ENCODE data around the gene QPRT.
"Not testable (repeated sequence)": the region's sequence is repeated elsewhere in the genome, so short reads cannot be mapped to it uniquely, and the experiment has no call there.

QPRT gene

DNA sequence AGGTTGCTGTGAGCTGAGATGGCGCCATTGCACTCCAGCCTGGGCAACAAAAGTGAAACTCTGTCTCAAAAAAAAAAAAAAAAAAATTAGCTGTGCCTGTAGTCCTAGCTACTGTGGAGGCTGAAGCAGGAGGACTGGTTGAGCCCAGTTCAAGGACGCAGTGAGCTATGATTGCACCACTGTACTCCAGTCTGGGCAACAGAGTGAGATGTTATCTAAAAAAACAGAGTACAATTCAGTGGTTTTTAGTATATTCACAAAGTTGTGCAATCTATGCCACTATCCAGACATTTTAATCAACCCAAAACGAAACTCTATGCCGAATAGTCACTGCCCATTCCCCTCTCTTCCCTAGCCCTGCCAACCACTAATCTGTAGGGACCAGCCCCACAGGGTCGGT, 41.7 kb downstream of the QPRT start:
- no peak for DNase-seq

DNA sequence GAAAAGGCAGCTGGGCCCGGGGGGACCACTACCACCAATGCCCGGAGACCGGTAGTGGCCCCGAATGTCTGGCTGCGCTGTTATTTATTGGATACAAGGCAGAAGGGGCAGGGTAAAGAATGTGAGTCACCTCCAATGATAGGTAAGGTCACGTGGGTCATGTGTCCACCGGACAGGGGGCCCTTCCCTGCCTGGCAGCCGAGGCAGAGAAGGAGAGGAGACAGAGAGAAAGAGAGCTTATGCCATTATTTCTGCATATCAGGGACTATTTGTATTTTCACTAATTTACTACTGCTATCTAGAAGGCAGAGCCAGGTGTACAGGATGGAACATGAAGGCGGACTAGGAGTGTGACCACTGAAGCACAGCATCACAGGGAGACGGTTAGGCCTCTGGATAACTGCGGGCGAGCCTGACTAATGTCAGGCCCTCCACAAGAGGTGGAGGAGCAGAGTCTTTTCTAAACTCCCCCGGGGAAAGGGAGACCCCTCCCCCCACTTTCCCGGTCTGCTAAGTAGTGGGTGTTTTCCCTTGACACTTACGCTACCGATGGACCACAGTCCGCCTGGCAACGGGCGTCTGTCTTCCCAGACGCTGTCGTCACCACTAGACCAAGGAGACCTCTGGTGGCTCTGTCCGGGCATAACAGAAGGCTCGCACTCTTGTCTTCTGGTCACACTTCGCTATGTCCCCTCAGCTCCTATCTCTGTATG, 42.3 kb downstream of the QPRT start:
- peak; percentile 88 for DNase-seq

DNA sequence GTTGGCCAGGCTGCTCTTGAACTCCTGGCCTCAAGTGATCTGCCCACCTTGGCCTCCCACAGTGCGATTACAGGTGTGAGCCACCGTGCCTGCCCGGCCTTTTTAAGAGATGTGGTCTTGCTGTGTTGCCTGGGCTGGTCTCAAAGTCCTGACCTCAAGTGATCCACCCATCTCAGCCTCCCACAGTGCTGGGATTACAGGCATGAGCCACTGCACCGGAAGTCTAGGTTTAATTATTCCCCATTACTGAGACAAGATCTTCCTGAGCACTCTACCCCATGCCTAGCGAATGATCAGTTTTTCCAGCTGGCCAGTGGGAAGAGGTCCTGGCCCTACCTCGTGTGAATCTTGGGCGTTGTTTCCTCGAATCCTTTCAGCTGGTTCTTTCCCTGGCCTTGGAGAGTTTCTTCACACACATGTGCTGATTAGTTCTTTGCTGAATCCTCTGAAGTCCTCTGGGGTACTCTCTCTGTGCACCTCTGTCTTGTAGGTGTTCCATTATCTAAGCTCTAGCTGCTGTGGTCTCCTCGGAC, 47.9 kb downstream of the QPRT start:
- no peak for DNase-seq

DNA sequence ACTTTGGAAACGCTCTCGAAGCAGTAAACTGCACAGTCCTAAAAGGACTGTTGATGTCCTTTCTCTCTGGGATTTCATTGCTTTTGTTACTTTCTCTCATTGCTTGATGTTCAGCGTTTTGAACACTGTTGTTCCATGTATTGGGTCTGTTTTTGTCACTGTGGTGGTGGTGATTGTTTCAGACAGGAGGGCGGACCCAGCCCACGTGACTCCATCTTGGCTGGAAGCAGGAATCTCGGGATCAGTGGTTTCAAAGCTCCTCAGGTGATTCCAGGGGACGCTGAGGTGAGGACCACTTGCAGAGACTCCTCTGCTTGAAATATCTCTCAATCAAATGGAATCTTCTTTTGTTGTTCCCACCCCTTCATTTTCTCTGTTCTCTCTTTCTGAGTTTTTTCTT, 48.5 kb downstream of the QPRT start:
- no peak for DNase-seq

DNA sequence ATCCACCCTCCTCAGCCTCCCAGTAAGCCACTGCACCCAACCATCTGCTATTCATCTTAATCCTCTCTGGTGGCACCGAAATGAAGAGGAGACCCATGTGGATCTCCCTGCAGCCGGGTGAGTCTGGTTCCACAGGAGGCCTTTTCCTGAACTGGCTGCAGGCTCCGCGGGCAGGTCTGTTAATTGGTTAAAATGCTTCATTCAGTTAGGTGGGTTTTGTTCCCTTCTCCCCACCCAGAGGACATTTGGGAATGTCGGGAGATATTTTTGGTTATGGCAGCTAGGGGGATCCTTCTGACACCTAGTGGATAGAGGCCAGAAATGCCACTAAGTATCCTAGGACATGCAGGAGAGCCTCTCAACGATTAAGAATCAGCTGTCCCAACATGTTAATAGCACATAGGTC, 50.1 kb downstream of the QPRT start:
- peak; percentile 43 for DNase-seq

DNA sequence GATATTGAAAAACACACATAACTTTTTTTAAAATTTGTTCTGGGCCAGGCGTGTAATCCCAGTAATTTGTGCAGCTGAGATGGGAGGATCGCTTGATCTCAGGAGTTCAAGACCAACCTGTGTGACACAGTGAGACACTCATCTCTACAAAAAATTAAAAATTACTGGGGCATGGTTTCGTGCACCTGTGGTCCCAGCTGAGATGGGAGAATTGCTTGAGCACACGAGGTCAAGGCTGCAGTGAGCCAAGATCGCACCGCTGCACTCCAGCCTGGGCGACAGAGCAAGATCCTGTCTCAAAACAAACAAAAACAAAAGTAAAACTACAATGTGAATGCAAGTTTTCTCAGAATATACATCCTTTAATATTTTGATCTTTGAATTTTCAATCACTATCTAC, 51.7 kb downstream of the QPRT start:
- DNase-seq: no peak

DNA sequence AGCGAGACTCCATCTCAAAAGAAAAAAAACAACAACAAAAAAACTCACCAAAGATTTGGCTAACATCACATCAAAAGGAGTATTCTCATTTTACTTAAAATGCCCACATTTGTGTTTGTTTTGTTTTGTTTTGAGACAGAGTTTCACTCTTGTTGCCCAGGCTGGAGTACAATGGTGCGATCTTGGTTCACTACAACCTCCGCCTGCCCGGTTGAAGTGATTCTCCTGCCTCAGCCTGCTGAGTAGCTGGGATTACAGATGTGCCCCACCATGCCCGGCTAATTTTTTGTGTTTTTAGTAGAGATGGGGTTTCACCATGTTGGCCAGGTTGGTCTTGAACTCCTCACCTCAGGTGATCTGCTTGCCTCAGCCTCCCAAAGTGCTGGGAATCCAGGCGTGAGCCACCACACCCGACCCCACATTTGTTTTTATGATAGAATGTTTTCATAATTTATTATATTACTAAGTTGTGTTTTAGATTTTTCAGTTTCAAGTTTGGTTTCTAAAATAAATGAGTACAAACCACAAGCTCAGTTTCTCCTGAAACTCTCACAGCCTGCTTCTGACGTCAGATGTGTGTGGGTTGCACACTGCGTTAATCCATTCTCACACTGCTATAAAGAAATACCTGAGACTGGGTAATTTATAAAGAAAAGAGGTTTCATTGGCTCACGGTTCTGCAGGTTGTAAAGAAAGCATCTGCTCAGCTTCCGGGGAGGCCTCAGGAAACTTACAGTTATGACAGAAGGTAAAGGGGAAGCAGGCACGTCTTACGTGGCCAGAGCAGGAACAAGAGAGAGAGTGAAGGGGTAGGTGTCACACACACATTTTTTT, 53.0 kb downstream of the QPRT start:
- DNase-seq: not testable (repeated sequence)

DNA sequence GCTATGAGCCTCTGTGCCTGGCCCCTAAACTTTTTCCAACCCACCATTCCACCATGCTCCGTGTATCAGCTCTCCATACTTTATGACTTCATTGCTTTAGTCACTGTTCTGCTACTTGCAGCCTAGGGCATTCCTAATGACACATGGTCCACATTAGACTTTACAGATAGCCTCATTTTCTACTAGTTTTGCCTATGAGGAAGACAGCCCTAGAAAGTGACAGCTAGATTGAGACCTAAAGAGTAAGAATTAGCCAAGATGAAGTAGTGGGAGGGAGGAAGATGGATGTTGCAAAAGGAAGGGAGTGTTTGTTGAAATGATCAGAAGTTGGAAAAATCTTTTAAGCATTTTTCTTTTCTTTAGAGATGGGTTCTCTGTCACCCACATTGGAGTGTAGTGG, 55.8 kb downstream of the QPRT start:
- no peak for DNase-seq

DNA sequence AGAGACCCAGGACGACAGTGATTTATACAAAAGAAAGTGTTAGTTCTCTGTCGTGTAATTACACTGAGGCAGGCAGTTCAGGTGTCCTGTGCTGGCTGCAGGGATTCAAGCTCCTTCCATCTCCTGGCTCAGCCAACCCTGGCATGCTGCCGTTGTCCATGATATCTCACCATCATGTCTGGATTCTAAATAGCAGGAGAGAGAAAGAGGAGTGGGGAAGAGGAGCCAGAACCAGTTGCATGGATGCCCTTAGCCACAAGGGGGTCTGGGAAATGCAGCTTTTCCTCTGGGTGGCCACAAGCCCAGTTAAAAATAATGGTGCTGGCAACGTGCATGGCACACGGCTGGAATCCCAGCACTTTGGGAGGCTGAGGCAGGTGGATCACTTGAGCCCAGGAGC, 57.1 kb downstream of the QPRT start:
- no peak for DNase-seq

DNA sequence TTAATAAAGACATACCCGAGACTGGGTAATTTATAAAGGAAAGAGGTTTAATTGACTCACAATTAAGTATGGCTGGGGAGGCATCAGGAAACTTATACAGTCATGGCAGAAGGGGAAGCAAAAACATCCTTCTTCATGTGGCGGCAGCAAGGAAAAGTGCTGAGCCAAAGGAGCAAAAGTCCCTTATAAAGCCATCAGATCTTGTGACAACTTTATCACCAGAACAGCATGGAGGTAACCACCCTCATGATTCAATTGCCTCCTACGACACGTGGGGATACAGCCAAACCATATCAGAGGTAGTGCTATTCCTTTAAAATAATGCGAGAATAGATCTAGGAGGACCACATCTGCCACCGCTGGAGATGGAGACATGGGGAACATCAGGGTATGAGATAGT, 57.8 kb downstream of the QPRT start:
- DNase-seq: no peak

DNA sequence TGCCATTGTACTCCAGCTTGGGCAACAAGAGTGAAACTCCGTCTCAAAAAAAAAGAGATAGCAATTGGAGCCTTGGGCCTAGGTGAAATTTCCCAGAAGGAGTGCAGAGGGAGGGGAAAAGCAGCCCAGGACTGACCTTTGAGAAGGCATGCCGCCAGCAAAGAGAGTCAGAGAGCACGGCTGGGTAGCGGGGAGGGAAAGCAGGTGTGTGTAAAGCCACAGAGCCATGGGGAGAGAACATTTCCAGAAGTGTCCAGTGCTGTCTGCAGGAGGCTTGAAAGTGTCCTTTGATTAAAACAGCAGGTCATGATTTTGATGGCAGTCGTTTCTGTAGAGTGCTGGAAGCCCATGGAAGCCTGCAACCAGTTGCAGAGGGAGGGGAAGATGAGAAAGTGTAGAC, 58.7 kb downstream of the QPRT start:
- no peak for DNase-seq

DNA sequence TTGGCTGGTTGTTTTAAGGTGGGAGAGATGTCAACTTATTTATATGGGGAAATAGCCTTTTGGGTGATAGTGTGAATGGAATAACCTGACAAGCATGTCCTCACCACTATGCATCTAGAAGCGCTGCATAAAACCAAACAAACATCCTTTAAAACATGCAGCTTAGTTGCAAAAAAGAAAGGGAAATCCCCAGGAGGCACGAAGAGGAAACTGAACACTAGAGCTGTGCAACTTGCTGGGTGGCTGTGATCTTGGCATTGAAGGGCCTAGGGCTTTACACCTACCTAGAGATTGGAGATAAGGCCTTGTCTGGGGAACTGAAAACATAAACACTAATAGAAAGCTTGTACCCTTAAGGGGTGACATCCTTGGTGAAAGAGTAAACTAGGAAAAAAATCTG, 59.5 kb downstream of the QPRT start:
- DNase-seq: no peak

DNA sequence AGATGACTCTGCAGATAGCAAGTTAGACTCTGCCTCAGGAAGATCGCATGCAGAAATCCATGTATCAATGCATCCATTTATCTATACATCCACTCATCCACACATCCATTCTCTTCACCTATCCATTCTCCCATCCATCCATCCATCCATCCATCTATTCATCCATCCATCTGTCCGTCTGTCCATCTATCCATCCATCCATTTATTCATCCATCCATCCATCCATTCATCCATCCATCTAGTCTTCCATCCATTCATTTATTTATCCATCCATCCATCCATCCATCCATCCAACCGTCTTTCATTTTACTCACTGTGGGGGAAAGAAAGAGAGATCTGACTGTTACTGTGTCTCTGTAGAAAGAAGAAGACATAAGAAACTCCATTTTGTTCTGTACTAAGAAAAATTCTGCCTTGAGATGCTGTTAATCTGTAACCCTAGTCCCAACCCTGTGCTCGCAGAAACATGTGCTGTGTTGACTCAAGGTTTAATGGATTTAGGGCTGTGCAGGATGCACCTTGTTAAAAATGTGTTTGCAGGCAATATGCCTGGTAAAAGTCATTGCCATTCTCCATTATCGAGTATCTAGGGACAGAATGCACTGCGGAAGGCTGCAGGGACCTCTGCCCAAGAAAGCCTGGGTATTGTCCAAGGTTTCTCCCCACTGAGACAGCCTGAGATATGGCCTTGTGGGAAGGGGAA, 61.1 kb downstream of the QPRT start:
- not testable (repeated sequence) for DNase-seq

DNA sequence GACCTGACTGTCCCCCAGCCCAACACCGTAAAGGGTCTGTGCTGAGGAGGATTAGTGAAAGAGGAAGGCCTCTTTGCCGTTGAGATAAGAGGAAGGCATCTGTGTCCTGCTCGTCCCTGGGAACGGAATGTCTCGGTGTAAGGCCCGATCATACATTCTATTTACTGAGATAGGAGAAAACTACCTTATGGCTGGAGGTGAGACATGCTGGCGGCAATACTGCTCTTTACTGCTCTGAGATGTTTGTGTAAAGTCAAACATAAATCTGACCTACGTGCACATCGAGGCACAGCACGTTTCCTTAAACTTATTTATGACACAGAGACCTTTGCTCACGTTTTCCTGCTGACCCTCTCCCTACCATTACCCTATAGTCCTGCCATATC, 61.6 kb downstream of the QPRT start:
- not testable (repeated sequence) for DNase-seq

DNA sequence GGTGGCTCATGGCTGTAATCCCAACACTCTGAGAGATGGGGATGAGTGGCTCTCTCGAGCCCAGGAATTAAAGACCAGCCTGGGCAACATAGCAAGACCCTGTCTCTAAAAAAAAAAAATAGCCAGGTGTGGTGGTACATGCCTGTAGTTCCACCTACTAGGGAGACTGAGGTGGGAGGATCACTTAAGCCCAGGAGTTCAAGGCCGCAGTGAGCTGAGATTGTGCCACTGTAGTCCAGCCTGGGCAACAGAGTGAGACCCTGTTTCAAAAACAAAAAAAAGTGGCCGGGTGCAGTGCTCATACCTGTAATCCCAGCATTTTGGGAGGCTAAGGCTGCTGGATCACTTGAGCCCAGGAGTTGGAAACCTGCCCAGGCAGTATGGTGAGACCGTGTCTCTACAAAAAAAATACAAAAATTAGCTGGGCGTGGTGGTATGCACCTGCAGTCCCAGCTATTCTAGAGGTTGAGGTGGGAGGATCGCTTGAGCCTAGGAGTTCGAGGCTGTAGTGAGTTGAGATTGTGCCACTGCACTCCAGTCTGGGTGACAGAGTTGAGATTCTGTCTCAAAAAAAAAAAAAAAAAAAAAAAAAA, 63.8 kb downstream of the QPRT start:
- no peak for DNase-seq

DNA sequence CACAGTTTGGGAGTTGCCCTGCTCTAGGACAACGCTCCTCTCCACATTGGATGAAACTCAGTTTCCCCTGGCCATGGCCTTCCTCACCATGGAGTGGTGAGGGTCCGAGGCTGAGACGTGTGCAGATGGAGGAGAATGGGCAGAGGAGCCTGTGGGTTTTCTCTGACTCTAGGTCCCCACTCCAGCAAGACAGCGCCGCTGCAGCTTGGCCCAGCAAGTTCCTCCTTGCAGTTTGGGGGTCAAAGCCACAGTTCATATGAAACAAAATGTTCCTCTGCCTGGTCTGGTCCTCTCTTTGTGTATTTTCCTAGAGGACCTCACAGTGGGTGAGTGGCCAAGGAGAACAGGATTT, 64.5 kb downstream of the QPRT start:
- DNase-seq: no peak

DNA sequence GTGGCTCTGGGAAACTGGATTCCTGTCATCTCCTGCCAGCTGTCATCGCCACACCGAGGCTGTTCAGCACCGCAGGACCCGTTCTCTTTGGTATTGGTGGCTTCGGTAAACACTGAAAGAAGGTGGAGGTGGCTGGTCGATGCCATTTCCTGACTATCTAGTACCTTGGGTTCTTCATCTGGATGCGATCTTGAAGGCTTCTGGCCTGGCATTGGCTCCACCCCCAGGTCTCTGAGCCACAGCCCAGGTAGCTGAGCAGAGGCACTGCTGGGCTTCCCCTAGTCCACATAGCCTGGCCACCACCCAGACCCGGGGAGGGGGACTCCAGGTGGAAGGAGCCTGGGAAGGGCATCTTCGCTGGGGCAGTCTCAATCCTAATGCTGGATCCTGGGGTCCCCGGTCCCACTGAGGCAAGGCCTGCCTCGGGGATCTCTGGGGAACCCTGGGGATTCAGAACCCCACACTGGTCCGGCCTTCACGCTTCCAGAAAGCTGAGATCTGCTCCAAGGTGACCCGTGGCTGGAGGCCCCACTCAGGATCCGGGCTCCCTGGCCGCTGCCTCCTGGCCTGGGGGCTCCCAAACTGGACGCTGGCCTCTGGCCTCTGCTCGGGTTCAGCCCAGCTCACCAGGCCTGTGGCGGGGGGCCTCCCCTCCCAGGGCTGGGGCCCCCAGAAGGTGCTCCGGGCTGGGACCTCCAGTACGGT, 65.0 kb downstream of the QPRT start:
- no peak for DNase-seq

DNA sequence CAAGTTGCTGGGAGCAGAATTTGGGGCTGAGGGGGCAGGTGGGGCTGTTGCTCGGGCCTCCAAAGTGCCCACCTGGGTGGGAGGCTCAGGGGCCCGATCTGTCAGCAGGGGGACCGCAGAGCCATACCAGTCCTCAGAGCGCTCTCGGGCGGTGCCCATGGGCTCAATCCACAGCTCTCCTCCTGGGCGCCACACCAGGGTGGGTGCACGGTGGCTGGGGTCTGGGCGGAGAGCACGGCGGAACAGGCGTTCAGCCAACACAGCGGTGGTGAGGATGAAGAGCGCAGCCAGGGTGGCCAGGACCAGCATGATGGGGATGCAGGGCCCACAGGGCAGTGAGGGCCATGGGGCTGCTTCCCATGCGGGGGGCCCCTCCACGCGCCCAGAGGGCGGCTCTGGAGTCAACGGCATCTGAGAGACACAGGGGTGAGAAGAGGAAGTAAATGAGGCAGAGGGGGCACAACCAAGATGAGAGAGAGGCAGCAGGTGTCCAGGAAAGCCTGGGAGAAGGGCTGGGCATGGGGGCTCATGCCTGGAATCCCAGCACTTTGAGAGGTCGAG, 65.6 kb downstream of the QPRT start:
- no peak for DNase-seq

DNA sequence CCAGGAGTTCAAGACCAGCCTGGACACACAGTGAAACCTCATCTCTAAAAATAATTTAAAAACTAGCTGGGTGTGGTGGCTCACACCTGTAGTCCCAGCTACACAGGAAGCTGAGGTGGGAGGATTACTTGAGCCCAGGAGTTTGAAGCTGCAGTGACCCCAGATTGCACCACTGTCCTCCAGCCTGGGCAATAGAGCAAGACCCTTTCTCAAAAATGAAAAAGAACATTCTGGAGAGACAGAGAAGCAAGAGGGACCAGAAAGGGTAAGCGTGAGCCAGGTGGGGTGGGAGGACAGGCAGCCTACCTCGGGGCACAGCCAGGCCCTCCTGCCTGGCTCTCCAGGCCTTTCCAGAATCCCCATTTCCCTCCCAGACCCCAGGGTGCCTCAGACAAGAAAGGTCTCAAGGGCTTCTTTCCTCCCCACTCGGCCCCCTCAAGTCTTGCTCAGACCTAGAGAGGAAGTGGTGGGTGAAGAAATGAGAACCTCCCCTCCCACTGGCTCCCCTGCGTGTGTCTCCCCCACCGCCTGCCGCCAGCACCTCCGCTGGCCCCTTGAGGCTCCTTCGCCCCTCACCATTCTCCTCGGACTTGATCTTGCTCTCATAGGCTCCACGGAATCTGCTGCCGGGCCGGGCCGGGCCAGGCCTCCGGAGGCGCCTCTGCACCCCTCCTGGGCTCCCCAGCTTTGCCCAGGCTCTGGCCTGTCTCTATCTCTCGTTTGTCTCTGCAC, 66.3 kb downstream of the QPRT start:
- no peak for DNase-seq

DNA sequence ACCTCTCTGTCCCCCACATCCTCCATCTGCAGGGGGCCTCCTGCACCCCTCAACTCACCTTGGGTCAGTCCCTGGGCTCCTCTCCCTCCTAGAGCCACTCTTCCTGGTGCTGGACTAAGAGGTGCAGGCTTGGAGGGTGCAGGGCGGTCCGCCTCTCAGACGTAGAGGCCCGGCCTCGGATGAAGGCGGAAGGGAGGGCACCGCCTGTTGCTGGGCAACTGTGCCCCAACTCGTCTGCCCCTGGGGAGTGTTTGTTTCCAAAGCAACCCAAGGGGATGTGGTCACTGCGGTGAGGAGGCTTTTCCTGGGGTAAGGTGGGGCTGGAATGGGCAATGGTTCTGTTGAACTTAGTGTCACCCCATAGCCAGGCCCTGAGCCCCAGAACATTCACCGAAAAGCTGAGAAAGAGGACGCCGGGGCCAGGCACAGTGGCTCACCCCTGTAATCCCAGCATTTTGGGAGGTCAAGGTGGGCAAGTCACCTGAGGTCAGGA, 66.9 kb downstream of the QPRT start, which contains the start of gene C16orf54:
TSS of gene C16orf54 (minus strand) at position 138 of the 493 bp plus-strand sequence. CDS start 1,039 bp downstream, outside the sequence.
- DNase-seq: no peak

DNA sequence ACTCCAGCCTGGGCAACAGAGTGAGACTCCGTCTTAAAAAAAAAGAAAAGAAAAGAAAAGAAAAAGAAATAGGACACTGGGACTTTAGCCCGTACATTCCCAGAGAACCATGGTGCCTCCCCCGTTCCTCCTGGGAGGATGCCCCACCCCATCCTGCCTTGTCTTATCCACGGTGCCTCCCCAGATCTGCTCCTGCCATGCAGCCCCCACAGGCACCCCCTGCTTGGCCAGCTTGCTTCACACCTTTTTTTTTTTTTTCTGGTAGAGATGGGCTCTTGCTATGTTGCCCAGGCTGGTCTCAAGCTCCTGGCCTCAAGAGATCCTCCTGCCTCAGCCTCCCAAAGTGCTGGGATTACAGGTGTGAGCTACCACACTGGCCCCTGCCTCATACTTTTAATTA, 67.5 kb downstream of the QPRT start:
- not testable (repeated sequence) for DNase-seq

All from NCI-H526 treated with DMSO at 0.1 percent for 48 hours (cell line).